ENCODE measurements around the gene LRPPRC. TPM values are rescaled to one million over a fixed set of nuclear protein-coding genes. Genes with fewer than 3 reads are reported as not detected.

LRPPRC gene
- total RNA-seq, 1 donor from 2014 or later, result 70.3 TPM

DNA sequence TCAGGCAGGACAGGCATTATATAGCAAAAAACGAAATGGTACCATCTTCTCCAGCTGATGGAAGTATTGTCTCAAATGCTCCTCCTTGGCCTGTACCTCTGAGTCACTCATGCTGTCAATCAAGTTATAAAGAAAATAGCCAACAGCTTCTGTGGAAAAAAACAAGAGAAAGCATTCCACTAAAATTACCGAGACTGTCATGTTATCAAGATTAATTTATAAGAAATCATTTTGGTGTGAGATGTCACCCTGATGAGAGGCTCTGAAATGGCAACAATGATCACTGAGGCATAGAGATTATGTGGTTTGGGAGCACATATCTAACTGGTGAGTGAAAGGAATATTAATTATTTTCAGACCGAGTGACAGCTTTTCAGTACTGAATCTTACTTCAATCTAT, 47.4 kb downstream of the LRPPRC start:
- no peak for FAIRE-seq
- no peak overlapping the region for H3K4me3 ChIP-seq (ENCODE audit: low read depth, low read length)
- TF ChIP-seq, protein P1, sequence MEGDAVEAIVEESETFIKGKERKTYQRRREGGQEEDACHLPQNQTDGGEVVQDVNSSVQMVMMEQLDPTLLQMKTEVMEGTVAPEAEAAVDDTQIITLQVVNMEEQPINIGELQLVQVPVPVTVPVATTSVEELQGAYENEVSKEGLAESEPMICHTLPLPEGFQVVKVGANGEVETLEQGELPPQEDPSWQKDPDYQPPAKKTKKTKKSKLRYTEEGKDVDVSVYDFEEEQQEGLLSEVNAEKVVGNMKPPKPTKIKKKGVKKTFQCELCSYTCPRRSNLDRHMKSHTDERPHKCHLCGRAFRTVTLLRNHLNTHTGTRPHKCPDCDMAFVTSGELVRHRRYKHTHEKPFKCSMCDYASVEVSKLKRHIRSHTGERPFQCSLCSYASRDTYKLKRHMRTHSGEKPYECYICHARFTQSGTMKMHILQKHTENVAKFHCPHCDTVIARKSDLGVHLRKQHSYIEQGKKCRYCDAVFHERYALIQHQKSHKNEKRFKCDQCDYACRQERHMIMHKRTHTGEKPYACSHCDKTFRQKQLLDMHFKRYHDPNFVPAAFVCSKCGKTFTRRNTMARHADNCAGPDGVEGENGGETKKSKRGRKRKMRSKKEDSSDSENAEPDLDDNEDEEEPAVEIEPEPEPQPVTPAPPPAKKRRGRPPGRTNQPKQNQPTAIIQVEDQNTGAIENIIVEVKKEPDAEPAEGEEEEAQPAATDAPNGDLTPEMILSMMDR (IDR thresholded peaks at IDR 0.05; ENCODE audit: insufficient read depth, low read length, severe bottlenecking), result no peak
- H3K36me3 ChIP-seq (ENCODE audit: control insufficient read depth, insufficient read depth, low read length), result peaks cover 11% of the 10 kb centered on the region
- DNase-seq (ENCODE audit: low read depth), result no peak
- no peaks in the 10 kb centered on the region for H3K27me3 ChIP-seq (ENCODE audit: control insufficient read depth, insufficient read depth, low read length)

- Histone ChIP-seq H3K36me3 (ENCODE audit: control insufficient read depth, insufficient read depth, low read length) (peaks cover 12% of the 10 kb centered on the region), H3K27me3 (ENCODE audit: control insufficient read depth, insufficient read depth, low read length) (no peaks in the 10 kb centered on the region), H3K4me3 (ENCODE audit: low read depth, low read length) (no peak overlapping the region)
- TF ChIP-seq, protein P1 (IDR thresholded peaks at IDR 0.05; ENCODE audit: insufficient read depth, low read length, severe bottlenecking), result no peak
- no peak for DNase-seq (ENCODE audit: low read depth)
- no peak for FAIRE-seq
These were observed 49.1 kb downstream of the LRPPRC start for GRCh38 chr2:43946685-43947084.

DNA sequence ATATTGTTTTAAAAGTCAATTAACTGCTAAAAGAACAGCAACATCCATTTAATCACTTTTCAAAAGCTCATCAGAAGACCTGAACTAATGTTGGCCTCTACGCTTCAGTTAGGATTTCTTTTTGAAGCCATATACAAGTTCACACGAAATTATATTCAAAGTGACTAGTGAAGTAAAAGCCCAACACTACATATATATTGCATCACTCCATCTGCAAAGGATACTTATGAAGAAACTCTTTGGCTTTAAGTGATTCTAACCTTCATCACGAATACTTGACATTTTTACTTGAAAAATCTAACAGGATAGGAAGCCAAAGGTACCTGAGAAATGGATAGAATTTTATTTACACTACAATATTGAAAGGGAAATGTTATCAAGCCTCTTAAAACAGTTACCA, 50.4 kb downstream of the LRPPRC start:
- no peak for FAIRE-seq
- TF ChIP-seq, protein P1 (IDR thresholded peaks at IDR 0.05; ENCODE audit: insufficient read depth, low read length, severe bottlenecking), result no peak
- no peak for DNase-seq (ENCODE audit: low read depth)
- Histone ChIP-seq H3K27me3 (ENCODE audit: control insufficient read depth, insufficient read depth, low read length) (no peaks in the 10 kb centered on the region), H3K36me3 (ENCODE audit: control insufficient read depth, insufficient read depth, low read length) (peaks cover 12% of the 10 kb centered on the region), H3K4me3 (ENCODE audit: low read depth, low read length) (no peak overlapping the region)

DNA sequence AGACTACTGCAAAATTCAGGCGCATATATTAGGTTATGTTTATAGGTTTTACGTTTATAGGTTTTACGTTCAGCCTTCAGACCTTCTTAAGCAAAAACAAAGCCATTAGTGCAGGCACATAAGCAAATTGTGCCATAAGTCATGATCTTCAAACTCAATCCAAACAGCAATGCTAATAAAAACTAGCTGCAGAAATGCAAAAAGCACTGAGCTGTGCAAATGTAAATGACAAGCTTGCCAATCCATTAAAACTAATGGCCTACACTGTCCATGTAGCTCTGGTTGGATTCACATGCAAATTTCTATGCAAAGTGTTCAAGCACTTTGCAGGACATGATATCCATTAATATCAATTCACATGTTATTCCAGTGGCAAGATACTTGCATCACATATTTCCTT, 50.9 kb downstream of the LRPPRC start:
- no peaks in the 10 kb centered on the region for H3K27me3 ChIP-seq (ENCODE audit: control insufficient read depth, insufficient read depth, low read length)
- H3K4me3 ChIP-seq (ENCODE audit: low read depth, low read length), result no peak overlapping the region
- FAIRE-seq, result no peak
- TF ChIP-seq, protein P1 (IDR thresholded peaks at IDR 0.05; ENCODE audit: insufficient read depth, low read length, severe bottlenecking), result no peak
- no peak for DNase-seq (ENCODE audit: low read depth)
- H3K36me3 ChIP-seq (ENCODE audit: control insufficient read depth, insufficient read depth, low read length), result peaks cover 12% of the 10 kb centered on the region

- no peak overlapping the region for H3K4me3 ChIP-seq (ENCODE audit: low read depth, low read length)
- TF ChIP-seq, protein P1 (IDR thresholded peaks at IDR 0.05; ENCODE audit: insufficient read depth, low read length, severe bottlenecking), result no peak
- DNase-seq (ENCODE audit: low read depth) (no peak), FAIRE-seq (no peak)
- H3K27me3 ChIP-seq (ENCODE audit: control insufficient read depth, insufficient read depth, low read length), result no peaks in the 10 kb centered on the region
- peaks cover 12% of the 10 kb centered on the region for H3K36me3 ChIP-seq (ENCODE audit: control insufficient read depth, insufficient read depth, low read length)
These were observed 51.9 kb downstream of the LRPPRC start for GRCh38 chr2:43943809-43944452.

DNA sequence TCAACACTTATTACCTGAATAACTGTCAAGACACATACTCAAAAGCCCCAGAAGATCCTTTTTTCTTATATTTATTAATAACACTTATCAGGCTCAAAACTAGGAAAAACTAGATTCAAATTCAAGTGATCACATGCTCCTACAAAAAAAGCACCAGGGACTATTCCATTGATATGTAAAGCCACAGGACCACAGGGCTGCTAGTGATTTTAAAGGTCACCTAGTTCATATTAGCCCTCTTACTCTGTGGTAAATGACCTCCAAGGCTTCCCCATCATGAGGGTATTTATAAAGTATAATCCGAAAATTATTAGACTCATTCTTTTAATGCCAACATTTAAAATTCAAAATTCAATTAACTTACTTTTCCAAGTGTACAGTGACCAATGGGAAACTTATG, 52.5 kb downstream of the LRPPRC start:
- Histone ChIP-seq H3K4me3 (ENCODE audit: low read depth, low read length) (no peak overlapping the region), H3K27me3 (ENCODE audit: control insufficient read depth, insufficient read depth, low read length) (no peaks in the 10 kb centered on the region), H3K36me3 (ENCODE audit: control insufficient read depth, insufficient read depth, low read length) (peaks cover 13% of the 10 kb centered on the region)
- TF ChIP-seq, protein P1 (IDR thresholded peaks at IDR 0.05; ENCODE audit: insufficient read depth, low read length, severe bottlenecking), result no peak
- no peak for FAIRE-seq
- DNase-seq (ENCODE audit: low read depth), result no peak

All from bronchial epithelial cell (primary cell).